Epithelial cell of prostate (primary cell): ENCODE measurements around the gene PKM.
"Not testable (repeated sequence)": the region's sequence is repeated elsewhere in the genome, so short reads cannot be mapped to it uniquely, and the experiment has no call there.

ENCODE experiments used
- DNase-seq: peaks from one replicate; pipeline ENCODE4 v3.0.0-alpha.2; 2011; ENCODE audit warnings: low read depth, low spot score
- H3K27ac ChIP-seq: fragments of 450-650 bp; 2 replicates; pipeline ENCODE4 v1.5.1; 2017; ENCODE audit warnings: mild to moderate bottlenecking

The PKM gene

GRCh38 chr15:72231066-72231832 lies at the start of gene PKM:
PKM (minus strand) TSS chr15:72231190; CDS start chr15:72219097, 12,093 bp downstream.
- H3K27ac ChIP-seq = peak within 1 kb of the TSS; percentile 96
- peak; percentile 96 for DNase-seq

GRCh38 chr15:72280751-72281150 lies 49.8 kb upstream of the PKM start:
- no peak overlapping the region for H3K27ac ChIP-seq
- DNase-seq = no peak

- H3K27ac ChIP-seq = no peak overlapping the region
- no peak for DNase-seq
These were observed 47.7 kb upstream of the PKM start for GRCh38 chr15:72278737-72279136.

- DNase-seq = no peak
- no peak overlapping the region for H3K27ac ChIP-seq
These were observed 45.3 kb upstream of the PKM start for GRCh38 chr15:72276326-72276700.

GRCh38 chr15:72275635-72276325 lies 44.8 kb upstream of the PKM start:
- DNase-seq, H3K27ac ChIP-seq: not testable (repeated sequence)

GRCh38 chr15:72272997-72273352 lies 42.0 kb upstream of the PKM start:
- H3K27ac ChIP-seq = peak overlapping the region; percentile 63
- no peak for DNase-seq

- peak within 1 kb of the TSS; percentile 63 for H3K27ac ChIP-seq
These were observed 41.4 kb upstream of the PKM start, which contains the start of gene PARP6 for GRCh38 chr15:72272213-72272996. PARP6 (minus strand) TSS chr15:72272554; CDS start chr15:72267477, 5,077 bp downstream.

GRCh38 chr15:72271895-72272212 lies 40.9 kb upstream of the PKM start:
- DNase-seq = no peak
- peak overlapping the region; percentile 63 for H3K27ac ChIP-seq

More at GRCh38 chr15:72272213-72272996, 41.4 kb upstream of the PKM start, which contains the start of gene PARP6:
- DNase-seq = peak; percentile 90

GRCh38 chr15:72271221-72271620 lies 40.2 kb upstream of the PKM start:
- DNase-seq = no peak
- H3K27ac ChIP-seq = no peak overlapping the region

- no peak overlapping the region for H3K27ac ChIP-seq
- DNase-seq = no peak
These were observed 38.7 kb upstream of the PKM start for GRCh38 chr15:72269739-72270138.

GRCh38 chr15:72265031-72265430 lies 34.0 kb upstream of the PKM start:
- H3K27ac ChIP-seq = no peak overlapping the region
- DNase-seq = no peak

- DNase-seq = no peak
- no peak overlapping the region for H3K27ac ChIP-seq
These were observed 21.8 kb upstream of the PKM start for GRCh38 chr15:72252663-72253299.

GRCh38 chr15:72249142-72249810 lies 18.3 kb upstream of the PKM start:
- H3K27ac ChIP-seq = no peak overlapping the region
- no peak for DNase-seq

- DNase-seq = no peak
- no peak overlapping the region for H3K27ac ChIP-seq
These were observed 17.5 kb upstream of the PKM start for GRCh38 chr15:72248514-72248913.

- no peak overlapping the region for H3K27ac ChIP-seq
- no peak for DNase-seq
These were observed 11.9 kb upstream of the PKM start for GRCh38 chr15:72242775-72243370.

- H3K27ac ChIP-seq = no peak overlapping the region
- DNase-seq = no peak
These were observed 8.7 kb upstream of the PKM start for GRCh38 chr15:72239652-72240051.

GRCh38 chr15:72238586-72238985 lies 7.6 kb upstream of the PKM start:
- DNase-seq = no peak

GRCh38 chr15:72237853-72238224 lies 6.8 kb upstream of the PKM start:
- H3K27ac ChIP-seq = peak overlapping the region; percentile 84

More at GRCh38 chr15:72238586-72238985, 7.6 kb upstream of the PKM start:
- H3K27ac ChIP-seq = peak overlapping the region; percentile 84

GRCh38 chr15:72237029-72237852 lies 6.3 kb upstream of the PKM start:
- peak overlapping the region; percentile 84 for H3K27ac ChIP-seq
- peak; percentile 88 for DNase-seq

More at GRCh38 chr15:72237853-72238224, 6.8 kb upstream of the PKM start:
- DNase-seq = no peak
